ENCODE measurements around the gene PAPSS1. TPM values are rescaled to one million over a fixed set of nuclear protein-coding genes. Genes with fewer than 3 reads are reported as not detected.
A peak's percentile ranks its signal among the peaks of the same experiment; 100 is the strongest.

Gene PAPSS1
- polyA plus RNA-seq, 1 donor from 2014 or later: 216 TPM

DNA sequence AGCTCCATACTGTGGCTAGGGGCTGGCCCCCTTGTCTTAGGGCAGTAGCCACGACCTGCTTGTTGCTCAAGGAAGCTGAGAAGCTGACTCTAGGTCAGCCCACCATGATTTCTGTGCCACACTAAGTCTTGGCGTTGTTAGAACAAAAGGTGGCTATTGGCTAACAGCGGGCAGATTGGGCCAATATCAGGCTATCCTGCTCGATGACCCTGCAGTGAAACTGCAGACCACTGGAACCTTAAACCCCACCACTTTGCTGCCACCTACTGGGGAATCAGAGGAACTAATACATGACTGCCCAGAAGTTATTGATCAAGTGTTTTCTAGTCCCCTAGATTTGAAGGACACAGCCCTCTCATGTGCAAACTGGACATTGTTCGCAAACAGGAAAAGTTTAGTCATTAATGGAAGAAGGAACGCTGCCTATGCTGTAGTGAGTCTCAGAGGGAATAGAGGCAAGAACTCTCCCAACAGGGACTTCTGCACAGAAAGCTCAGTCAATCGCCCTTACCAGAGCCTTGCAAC, 17.0 kb upstream of the PAPSS1 start:
- H3F3A ChIP-seq (ENCODE audit: insufficient read depth, low read length, poor library complexity, severe bottlenecking): no peaks in the 10 kb centered on the region
- H3K4me3 ChIP-seq (ENCODE audit: low read length): no peak overlapping the region
- H2AFZ ChIP-seq (ENCODE audit: low read depth, low read length): no peak overlapping the region
- H4K20me1 ChIP-seq (ENCODE audit: insufficient read depth): no peaks in the 10 kb centered on the region
- no peaks in the 10 kb centered on the region for H3K9me3 ChIP-seq (ENCODE audit: low read length)
- H3K36me3 ChIP-seq (ENCODE audit: insufficient read depth, low read length): no peaks in the 10 kb centered on the region
- H3K9ac ChIP-seq (ENCODE audit: low read length): no peak overlapping the region
- TF ChIP-seq RAD21 (conservative IDR thresholded peaks at IDR 0.05): peak; percentile 73
- TF ChIP-seq MXI1 (conservative IDR thresholded peaks at IDR 0.05; ENCODE audit: poor library complexity, severe bottlenecking): no peak
- TF ChIP-seq POLR2AphosphoS5 (IDR thresholded peaks at IDR 0.05): no peak
- TF ChIP-seq, protein P1, sequence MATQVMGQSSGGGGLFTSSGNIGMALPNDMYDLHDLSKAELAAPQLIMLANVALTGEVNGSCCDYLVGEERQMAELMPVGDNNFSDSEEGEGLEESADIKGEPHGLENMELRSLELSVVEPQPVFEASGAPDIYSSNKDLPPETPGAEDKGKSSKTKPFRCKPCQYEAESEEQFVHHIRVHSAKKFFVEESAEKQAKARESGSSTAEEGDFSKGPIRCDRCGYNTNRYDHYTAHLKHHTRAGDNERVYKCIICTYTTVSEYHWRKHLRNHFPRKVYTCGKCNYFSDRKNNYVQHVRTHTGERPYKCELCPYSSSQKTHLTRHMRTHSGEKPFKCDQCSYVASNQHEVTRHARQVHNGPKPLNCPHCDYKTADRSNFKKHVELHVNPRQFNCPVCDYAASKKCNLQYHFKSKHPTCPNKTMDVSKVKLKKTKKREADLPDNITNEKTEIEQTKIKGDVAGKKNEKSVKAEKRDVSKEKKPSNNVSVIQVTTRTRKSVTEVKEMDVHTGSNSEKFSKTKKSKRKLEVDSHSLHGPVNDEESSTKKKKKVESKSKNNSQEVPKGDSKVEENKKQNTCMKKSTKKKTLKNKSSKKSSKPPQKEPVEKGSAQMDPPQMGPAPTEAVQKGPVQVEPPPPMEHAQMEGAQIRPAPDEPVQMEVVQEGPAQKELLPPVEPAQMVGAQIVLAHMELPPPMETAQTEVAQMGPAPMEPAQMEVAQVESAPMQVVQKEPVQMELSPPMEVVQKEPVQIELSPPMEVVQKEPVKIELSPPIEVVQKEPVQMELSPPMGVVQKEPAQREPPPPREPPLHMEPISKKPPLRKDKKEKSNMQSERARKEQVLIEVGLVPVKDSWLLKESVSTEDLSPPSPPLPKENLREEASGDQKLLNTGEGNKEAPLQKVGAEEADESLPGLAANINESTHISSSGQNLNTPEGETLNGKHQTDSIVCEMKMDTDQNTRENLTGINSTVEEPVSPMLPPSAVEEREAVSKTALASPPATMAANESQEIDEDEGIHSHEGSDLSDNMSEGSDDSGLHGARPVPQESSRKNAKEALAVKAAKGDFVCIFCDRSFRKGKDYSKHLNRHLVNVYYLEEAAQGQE (IDR thresholded peaks at IDR 0.05; ENCODE audit: borderline replicate concordance): no peak
- peak; percentile 72 for TF ChIP-seq CTCF (IDR thresholded peaks at IDR 0.05; ENCODE audit: poor library complexity, severe bottlenecking)
- TF ChIP-seq SMC3 (conservative IDR thresholded peaks at IDR 0.05; ENCODE audit: poor library complexity): peak; percentile 69
- H3K27ac ChIP-seq (ENCODE audit: low read length): no peak overlapping the region
- H3K79me2 ChIP-seq (replicated peaks; ENCODE audit: insufficient read depth, low read length): no peaks in the 10 kb centered on the region
- H3K9me2 ChIP-seq (ENCODE audit: insufficient read depth, low read length): no peaks in the 10 kb centered on the region
- no peaks in the 10 kb centered on the region for H3K27me3 ChIP-seq (ENCODE audit: insufficient read depth, low read depth, low read length)
- no peak overlapping the region for H3K4me2 ChIP-seq (ENCODE audit: low read length)

- no peaks in the 10 kb centered on the region for H3K27me3 ChIP-seq (ENCODE audit: insufficient read depth, low read depth, low read length)
- H2AFZ ChIP-seq (ENCODE audit: low read depth, low read length): no peak overlapping the region
- no peaks in the 10 kb centered on the region for H4K20me1 ChIP-seq (ENCODE audit: insufficient read depth)
- TF ChIP-seq, protein P1 (IDR thresholded peaks at IDR 0.05; ENCODE audit: borderline replicate concordance): no peak
- no peak for TF ChIP-seq EZH2 (IDR thresholded peaks at IDR 0.05; ENCODE audit: borderline replicate concordance, insufficient read depth, low read length, poor library complexity, severe bottlenecking)
- no peak for TF ChIP-seq EP300 (conservative IDR thresholded peaks at IDR 0.05; ENCODE audit: poor library complexity, severe bottlenecking)
- H3K9ac ChIP-seq (ENCODE audit: low read length): no peak overlapping the region
- H3F3A ChIP-seq (ENCODE audit: insufficient read depth, low read length, poor library complexity, severe bottlenecking): no peaks in the 10 kb centered on the region
- H3K27ac ChIP-seq (ENCODE audit: low read length): no peak overlapping the region
- no peaks in the 10 kb centered on the region for H3K9me3 ChIP-seq (ENCODE audit: low read length)
- H3K36me3 ChIP-seq (ENCODE audit: insufficient read depth, low read length): no peaks in the 10 kb centered on the region
- H3K4me3 ChIP-seq (ENCODE audit: low read length): no peak overlapping the region
- H3K79me2 ChIP-seq (replicated peaks; ENCODE audit: insufficient read depth, low read length): no peaks in the 10 kb centered on the region
- H3K9me2 ChIP-seq (ENCODE audit: insufficient read depth, low read length): no peaks in the 10 kb centered on the region
- H3K4me2 ChIP-seq (ENCODE audit: low read length): no peak overlapping the region
Measured at GRCh38 chr4:107736037-107736436, 16.0 kb upstream of the PAPSS1 start.

Measured in neural cell (in vitro differentiated cells).